Measurements from ENCODE around the gene PDGFA.

The PDGFA gene

DNA sequence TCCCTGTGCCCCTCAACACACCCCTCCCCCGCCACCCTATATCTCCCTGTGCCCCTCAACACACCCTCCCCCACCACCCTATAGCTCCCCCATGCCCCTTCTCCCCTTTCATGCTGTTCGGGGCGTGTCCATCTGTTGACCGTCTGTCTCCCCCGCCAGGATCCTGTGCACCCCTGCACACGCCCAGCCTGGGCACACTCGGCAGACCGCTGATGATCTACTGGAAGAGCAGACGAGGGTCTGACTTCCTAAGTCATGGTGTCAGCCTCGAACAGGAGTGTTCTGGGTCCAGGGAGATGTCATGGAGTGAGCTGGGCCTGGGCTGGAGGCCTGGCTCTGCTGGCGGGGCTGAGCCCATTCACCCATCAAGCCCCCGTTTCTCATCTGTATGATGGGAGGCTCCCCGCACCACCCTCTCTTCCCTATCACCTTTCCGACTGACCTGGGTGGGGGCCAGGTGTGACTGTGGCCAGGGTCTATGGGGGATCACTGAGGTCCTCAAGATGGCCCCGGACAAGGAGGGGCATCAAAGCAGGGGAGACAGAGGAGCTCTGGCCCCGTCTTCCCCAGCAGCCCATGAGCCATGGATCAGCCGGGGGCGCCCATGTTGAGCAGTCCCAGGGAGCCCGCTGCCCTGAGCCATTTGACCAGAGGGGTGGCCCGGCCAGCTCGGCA, 48.3 kb downstream of the PDGFA start:
- no peak for DNase-seq

DNA sequence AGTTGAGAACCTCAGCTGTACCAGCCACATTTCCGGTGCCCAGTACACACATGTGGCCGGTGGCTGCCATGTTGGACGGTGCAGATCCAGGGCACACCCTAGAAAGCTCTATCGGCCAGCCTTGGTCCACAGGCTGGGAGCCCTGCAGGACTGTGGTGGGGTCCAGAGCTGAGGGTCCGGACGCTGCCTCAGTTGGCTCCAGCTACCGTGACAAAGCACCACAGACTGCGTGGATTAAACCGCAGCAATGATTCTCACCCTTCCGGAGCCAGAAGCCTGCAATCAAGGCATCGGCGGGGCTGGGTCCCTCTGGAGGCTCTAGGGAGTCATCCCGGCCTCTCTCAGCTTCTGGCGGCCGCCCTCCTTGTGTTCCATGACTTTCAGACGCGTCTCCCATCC, 50.1 kb downstream of the PDGFA start:
- no peak for DNase-seq

DNA sequence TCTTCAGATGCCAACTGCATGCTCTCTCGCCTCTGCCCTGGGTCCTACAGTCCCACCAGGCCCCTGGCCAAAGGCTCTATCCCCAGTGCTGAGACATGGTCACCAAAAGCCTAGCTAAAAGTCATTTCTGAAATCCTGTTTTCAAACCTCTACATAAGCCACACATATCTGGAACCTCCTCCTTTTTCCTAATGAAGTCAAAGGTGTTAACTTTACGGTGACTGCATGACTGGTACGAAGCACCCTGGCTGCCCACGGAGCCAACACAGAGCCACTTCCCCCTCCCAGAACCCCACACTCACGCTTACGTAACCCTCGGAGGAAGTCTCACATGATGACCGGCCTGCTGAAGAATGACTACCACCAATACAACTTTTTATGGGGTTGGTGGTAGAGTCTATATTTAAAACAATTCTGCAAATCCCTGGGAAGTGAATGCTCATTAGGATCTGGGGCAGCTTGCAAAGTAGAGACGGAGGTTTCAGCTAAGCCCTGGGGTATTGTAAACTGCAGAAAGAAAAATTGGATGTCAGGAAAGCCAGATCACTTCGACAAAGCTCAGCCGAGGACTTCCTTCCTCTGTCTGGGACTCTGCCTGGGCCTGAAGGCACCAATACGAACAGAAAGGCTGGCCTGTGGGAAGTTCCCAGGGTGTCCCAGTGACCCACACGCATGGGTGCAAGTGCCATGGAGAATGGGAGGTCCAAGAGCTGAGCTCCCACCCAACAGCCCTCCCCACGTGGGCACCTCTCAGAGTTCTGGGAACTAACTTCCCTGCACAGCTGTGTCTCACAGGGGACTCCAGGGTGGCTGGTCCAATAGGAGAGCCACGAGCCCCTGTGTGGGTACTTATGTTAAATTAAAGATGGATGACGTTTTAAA, 50.7 kb downstream of the PDGFA start:
- DNase-seq = no peak

DNA sequence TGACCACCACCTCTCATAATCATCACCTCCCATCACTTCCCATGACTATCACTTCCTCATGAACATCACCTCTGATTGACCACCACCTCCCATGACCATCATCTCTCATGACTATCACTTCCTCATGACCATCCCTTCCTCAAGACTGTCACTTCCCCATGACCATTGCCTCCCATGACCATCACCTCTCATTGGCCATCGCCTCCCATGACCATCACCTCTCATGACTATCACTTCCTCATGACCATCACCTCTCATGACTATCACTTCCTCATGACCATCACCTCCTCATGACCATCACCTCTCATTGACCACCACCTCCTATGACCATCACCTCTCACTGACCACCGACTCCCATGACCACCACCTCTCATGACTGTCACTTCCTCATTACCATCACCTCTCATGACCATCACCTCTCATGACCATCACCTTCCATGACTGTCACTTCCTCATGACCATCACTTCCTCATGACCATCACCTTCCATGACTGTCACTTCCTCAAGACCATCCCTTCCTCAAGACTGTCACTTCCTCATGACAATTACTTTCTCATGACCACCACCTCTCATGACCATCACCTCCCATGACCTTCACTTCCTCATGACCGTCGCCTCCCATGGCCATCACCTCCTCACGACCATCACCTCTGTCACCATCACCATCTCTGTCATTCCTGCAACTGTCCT, 51.6 kb downstream of the PDGFA start:
- DNase-seq = no peak

DNA sequence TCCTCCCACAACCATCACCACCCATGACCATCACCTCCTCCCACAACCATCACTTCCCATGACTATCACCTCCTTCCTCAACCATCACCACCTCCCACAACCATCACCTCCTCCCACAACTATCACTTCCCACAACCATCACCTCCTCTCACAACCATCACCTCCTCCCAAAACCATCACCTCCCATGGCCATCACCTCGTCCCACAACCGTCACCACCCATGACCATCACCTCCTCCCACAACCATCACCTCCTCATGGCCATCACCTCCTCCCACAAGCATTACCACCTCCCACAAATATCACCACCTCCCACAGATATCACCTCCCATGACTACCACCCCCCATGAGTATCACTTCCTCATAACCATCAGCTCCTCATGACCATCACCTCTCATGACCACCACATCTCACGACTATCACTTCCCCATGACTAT, 52.2 kb downstream of the PDGFA start:
- no peak for DNase-seq

DNA sequence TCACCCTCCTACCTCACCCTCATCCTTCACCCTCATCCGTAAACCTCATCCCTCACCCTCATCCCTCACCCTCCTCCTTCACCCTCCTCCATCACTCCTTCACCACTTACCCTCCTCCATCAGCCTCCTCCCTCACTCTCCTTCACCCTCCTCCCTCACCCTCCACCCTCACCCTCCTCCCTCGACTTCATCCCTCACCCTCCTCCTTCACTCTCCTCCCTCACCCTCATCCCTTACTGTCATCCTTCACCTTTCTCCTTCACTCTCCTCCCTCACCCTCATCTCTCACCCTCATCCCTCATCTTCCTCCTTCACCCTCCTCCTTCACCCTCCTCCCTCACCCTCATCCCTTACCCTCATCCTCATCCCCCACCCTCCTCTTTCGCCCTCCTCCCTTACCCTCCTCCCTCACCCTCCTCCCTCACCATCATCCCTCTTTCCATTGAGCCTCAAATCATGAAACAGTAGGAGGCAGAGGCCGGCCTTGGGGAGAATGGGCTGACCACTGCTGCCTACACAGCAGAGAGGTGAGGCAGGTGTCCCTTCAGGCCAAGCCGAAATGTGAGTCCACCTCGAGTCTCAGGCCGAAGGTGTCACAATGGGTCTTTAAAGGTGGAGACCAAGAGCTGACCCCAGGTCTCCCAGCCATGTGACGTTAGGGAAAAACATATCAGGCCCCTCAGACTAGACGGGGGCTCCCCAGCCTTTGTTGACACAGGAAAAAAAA, 53.0 kb downstream of the PDGFA start:
- DNase-seq = no peak

DNA sequence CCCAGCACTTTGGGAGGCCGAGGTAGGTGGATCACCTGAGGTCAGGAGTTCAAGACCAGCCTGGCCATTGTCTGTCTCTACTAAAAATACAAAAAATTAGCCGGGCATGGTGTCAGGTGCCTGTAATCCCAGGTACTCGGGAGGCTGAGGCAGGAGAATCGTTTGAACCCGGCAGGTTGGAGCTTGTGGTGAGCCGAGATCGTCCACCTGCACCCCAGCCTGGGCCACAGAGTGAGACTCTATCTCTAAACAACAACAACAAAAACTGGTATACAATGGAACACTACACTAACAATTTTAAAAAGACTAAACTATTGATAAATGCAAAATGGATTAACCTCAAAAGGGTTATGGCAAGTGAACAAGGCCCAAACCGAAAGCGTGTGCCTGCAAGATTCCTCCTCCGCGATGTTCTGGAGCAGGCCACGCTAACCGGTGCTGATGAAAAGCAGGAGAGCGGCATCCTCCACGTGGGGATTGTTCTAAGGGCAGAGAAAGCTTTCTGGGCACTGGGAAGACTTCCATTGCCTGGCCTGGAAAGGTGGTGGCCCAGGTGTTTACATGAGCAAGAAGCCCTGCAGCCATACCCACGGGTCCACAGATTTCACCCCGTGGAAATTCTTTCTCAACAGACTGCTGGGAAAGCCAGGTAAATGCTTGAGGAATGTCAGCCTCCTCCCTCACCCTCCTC, 53.8 kb downstream of the PDGFA start:
- DNase-seq = no peak

DNA sequence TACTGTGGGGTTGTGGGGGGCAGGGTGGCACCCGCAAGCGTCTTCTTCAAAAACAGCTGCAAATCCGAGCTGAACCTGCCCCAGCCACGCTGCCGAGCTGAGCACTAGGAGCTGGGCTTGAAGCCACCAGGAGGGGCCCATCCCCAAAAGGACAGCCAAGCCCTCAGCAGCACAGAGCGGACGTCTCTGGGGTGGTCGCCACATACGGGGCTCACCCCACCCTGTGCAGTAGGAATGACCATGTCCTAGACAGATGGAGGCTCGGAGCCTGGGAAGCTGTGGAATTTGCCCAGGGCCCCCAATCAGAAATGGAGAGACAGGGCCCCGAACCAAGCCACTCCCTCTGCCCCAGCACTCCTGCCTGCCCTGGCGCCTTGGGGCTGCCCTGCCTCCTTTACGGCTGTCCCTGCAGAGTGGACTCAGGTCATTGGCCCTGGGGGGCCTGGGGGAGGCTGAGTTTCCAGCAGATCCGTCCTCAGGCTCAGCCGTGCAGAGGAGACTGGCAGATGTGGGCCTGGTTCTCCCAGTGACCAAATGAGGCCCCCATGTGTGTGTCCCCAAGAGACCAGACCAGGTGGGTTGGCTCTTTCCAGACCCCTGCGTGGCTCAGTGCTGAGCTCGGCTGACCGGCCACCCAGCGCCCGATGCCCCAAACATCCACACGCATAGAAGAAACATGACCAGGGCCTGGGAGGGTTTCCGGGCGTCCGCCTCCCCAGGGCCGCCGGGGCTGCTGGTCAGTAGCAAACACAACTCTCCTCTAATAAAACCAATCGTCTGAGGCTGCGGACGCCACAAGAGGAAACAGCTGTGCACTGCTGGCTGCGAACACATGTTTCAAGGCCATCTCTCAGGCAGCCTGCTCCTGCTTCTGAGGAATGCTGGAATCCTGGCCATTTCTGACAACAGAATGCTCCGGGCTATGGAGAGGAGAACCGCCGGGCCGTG, 54.9 kb downstream of the PDGFA start:
- no peak for DNase-seq

DNA sequence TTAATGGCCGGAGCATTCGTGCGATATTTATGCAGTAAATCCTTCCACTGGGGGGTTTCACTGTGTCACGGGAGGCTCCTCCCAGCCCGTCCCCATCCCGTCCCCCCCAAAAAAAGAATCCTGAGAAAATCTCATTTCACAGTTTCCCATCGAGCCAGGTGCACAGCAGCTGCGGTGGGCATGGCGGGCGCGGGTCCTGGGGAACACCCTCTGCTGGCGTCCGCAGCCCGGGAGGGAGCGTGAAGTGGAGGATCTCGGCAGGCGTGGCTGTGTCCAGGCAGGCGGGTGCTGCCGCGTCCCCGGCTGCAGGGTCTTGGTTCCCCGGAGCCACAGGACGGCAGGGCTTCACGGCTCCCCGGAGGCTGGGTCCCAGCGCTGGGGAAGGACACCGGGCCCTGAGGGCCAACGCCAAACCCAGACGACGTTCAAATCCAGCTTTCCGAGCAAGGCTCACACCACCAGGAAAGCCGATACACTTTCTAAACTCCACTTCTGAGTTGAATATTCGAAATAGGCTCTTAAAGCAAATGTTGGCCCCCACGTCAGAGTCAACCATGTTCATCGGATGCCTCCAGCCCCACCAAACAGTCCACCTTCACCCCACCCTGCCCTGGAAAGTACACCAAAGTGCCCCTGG, 55.7 kb downstream of the PDGFA start:
- DNase-seq = no peak

DNA sequence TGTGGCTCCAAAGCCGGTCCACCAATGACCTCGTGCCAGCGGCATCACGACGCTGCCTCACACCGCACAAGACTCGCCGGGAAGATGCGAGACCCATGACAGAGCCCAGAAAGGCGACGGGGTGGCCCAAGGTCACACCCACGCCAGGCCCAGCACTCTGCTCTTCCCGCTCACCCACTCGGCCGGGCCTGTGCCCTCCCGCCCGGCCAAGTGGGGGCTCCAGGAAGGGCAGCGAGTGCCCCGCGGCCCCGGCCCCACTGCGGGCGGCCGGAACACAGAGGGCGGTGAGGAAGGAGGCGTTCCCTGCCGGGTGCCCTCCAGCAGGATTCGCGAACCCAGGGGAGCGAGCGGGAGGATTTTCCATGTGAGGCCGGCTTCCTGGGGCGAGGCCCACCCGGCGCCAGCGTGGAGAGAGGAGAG, 56.3 kb downstream of the PDGFA start:
- no peak for DNase-seq

DNA sequence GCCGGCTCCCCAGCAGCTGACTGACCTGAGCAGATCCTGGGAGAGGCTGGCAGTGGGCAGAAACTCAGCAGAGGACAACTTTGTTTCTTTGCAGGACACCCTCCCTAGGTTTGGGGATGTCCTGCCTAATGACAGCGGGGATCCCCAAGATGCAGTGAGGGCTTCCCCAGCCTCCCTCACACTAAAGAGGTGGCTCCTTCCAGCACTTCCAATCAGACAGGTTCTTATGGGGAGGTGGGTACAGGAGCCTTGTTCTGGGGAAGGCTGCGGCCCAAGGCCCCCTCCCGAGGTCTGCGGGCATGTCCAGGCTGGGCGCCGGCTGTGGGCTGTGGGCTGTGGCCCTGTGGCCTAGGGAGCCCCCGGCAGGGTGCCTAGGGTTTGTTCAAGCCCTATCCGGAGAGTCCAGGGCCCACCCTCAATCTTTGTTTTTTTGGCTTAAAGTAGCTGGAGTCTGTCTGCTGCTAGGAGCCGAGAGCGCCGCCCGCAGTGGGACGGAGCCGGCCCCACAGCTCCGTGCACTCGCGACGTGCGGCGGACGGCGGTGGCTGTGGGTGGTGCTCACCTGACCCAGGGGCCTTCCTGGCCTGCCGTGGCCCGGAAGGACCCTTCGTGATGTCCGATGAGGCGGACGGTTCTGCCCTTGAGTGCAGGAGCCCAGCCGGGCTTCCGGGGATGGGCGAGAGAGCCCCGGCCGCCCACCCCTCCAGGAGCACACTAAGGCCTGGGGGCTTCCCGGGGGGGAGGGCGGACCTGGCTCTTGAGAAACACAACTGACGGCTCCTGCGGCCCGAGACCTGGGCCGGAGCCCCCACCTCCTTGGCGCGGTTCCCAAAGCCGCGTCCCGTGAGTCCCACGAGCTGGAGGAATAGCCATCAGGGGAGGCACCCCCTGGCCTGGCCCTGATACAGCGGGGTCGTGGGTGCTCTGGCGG, 57.2 kb downstream of the PDGFA start:
- no peak for DNase-seq

DNA sequence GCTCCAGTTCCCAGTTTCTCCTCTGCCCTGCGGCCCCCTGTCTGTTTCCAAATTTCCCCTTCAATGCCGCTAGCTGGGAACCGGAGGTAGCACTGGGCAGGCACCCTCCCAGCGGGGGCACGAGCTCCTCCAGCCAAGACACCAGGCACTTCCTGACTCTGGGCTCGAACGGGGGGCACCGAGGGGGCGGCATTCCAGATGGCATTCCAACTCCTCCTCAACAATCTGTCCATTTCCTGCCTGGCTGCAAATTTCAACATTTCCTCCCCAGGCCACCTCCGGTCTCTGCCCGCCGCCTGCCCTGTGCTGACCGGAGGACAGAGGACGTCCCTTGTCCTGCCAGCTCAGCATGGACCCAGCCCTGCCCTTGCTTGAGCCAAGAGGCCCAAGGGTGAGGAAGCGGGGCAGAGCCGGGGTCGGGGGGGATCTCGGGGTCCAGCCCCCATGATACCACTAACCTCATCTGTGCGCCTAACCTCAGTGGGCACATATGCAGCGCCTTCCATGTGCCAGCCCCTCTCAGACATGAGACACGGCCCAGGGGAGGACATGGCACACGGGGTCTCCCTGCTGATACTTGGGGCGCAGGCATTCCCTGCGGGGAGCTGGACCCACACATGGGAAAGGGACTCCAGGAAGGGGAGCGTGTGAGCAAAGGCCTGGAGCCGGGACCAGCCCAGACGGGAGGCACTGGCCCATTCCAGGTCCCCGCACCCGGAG, 58.0 kb downstream of the PDGFA start:
- no peak for DNase-seq

DNA sequence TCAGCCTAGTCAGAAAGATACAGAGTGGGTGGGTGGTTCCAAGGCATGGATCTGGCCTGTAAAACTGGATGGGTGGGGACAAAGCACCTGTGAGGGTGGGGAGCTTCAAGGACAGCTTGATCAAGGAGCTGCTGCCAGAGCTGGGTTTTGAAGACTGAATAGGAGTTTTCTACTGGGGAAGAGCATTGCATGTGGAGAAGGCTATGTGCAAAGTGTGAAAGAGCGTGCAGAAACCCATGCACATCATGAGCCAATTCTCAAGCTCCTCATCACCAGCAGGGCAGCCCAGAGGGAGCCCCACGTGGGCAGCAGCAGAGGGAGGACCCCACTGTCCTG, 58.6 kb downstream of the PDGFA start:
- DNase-seq = no peak

DNA sequence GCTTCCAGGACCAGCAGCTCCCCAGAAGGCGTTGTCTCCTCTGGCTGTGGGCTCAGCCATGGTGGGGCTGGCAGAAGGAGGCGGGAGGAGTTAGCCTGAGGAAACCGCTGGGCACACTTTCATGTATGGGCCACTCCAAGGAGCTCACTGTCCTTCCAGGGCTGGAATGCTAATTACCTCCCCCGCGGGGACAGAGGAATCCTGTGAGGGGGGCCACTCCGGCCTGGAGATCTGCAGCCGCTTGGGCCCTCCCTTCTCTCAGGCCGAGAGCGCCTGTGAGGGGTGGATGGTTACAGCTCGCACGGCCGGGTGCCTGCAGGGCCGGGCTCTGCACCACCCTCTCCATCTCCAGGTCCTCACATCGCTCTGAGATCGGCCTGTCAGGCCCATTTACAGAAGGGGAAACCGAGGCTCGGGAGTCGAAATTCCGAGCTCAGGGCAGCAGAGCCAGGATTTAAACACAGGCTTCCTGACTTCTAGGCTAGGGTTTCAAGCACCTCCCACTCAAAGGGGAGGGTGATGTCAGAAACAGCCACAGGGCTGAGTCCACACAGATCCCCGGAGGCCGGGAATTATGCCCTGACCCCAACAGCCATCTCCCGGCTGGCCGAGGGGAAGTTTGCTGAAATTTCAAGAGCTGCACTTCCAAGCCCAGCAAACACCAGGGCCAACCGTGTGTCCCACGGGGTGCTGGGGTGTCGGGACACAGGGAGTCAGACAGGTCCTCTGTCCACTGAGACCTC, 59.1 kb downstream of the PDGFA start:
- DNase-seq = no peak

DNA sequence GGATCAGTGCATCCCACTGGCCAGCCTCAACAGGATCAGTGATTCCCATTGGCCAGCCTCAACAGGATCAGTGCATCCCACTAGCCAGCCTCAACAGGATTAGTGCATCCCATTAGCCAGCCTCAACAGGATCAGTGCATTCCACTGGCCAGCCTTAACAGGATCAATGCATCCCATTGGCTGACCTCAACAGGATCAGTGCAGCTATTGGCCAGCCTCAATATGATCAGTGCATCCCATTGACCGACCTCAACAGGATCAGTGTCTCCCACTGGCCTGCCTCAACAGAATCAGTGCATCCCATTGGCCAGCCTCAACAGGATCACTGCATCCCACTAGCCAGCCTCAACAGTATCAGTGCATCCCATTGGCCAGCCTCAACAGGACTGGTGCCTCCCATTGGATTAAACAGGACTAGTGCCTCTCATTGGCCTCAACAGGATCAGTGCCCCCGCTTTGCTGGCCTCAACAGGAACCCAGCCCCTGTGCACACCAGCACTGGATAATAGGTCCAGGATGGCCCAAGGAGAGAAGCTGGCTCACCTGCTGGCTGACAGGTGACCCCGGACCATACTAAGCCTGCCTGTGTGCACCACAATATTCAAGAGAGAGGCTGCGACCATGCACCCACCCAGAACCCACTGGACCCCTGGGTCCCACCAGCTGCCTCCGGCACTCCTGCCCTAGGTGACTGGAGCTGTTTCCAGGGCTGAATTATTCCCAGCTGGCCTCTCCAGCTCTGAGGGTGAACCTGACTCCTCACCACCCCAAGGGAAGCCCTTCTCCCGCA, 59.9 kb downstream of the PDGFA start:
- no peak for DNase-seq

DNA sequence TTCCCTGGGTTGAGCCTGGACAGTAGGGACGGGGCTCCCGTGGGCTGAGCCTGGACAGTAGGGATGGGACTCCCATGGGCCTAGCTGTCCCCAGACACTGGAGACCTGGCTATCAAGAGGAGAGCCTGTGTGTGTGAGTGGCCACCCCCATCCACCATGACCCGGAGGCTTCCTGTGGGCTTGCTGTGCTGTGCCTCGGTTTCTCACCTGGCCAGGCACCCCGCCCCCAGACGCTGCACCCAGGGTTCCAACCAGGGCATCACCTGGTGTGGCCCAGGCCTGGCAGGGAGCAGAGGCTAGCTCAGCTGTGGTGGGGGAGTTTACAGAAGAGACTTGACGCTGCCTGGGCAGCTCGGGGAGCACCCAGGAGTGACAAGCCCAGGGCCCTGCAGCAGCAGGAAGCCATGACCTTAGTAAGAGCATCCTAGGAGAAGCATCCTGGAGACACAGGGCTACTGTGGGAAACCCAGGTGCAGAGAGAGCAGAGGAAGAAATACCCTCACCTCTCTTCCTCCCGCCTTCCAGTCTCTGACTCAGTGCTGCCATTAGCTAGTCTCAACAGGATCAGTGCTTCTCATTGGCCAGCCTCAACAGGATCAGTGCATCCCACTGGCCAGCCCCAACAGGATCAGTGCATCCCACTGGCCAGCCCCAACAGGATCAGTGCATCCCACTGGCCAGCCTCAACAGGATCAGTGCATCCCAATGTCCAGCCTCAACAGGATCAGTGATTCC, 61.0 kb downstream of the PDGFA start:
- no peak for DNase-seq
